GM19455 (cell line): Measurements from ENCODE around the gene MAPK10.
"Not testable (repeated sequence)": the region's sequence is repeated elsewhere in the genome, so short reads cannot be mapped to it uniquely, and the experiment has no call there.

ENCODE experiments used
- ATAC-seq: cut with Tn5 transposase; IDR thresholded peaks from one replicate; pipeline ENCODE4 v1.9.1; 2021; ENCODE audit not compliant: unreplicated experiment

Gene MAPK10

DNA sequence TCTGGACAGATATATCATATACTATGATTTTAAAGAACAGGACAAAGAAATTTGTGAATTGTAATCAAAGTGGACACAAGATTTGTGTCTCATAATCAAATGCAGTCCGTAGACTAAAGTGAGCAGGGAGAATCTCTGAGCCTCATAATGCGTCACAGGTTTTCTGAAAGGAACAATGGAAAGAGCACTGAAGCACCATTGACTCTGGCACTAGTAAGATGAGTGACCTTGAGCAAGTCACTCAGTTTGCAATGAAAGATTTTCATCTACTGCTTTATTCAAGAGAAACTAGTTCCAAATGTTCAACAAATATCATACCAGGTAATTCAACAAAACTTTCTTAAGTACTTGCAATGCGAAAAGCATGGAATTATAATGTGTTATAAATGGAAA, 315.3 kb downstream of the MAPK10 start:
- no peak for ATAC-seq

DNA sequence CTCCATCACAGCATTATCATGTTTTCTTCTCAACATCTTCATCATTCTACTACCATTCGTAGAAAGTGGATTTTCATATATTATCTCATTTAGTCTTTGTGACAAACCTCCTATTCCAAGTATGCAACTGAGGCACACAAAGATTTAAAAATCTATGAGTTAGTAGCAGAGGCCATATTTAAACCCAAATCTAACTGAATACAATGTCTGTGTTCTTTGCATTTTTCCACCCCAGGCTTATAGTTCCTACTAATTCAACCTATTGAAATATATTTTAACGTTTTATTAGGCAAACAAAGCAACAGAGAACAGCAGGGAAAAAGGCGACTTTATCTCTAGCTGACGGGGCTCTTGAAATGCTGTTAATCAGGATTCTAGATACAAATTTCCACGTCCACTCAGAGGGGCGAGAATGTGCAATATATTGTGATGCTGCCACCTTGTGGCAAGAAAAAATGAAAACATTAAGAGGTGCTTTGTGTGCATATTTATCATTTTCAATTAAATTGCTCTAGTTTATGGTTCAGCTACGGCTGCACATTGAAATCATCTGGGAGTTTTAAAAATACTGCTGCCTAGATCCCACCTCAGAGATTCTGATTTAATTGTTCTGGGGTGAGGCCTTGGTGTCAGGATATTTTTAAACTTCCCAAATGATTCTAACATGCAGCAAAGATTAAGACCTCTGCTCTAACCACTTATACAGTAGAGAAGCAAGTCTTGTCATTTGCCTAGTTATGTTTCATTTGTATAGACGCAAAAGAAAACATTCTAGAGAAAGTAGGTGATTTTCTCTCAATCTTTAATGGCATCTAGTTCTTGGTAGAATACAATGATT, 315.9 kb downstream of the MAPK10 start:
- no peak for ATAC-seq

DNA sequence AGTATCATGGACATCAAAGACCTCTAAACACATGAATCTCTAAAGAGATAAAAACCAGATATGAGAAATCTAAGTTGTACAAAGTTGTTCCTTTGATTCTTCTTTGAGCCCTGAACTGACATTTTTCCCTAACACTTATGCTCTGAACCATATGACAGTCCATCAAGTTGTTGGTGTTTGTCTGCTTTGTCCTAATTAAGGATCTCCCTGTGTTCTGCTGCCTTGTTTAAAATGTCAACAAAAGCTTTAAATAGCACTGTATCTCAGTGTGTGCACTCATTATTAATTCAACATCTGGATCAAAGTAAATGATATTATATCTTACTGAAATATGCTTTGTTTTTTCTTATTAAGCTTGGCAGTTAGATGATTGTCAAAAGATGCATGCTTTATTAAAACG, 321.8 kb downstream of the MAPK10 start:
- no peak for ATAC-seq

DNA sequence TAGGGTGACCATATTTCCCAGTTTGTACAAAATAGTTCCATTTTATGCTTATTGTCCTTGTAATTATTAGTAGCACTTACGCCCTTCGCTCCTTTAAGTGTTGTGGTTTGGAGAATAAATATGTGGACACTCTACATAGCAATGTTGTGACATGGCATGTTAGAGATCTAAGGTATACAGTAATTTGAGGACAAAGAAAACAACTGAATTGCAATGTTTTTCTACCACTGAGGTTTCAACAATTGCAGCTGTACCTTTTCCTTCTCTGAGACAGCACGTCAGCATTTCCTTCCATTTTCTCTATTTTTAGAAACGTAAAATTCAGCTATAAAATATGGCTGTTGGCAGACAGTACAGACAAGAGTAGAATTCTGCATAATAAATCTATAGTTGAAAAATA, 323.1 kb downstream of the MAPK10 start:
- ATAC-seq = no peak

DNA sequence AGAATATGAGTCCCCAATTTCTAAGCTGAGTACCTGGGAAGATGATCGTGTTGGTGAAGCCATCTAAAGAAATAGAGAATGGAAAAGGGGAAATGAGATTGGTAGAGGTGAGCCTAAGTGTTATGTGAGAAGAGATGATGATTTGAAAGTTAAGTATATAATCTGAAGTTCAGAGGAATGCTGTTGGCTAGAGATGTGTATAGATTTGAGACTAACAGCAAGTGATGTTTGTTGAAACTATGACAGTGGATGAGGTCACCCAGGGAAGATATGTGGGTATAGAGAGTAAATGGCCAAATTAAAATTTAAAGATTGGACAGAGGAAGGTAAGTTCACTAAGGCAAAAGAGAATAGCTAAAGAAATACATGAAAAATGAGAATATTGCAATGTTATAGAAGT, 324.2 kb downstream of the MAPK10 start:
- ATAC-seq = no peak

DNA sequence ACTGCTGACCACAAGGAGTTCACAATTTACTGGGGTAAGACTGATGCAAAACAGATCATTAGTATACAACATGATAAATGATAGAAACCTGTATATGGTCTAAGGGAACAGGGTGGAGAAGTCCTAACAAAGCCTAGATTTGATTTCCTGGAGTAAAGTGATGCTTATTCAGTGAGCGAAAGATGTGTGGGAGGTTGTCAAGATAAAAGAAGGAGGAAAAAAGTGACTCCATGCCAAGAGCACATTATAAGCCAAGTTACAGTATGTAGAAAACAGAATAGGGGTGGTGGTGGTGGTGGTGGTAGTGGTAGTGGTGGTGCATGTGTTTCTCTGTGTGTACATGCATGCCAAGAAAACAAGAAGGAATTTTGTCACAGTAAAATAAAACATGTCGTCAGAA, 325.2 kb downstream of the MAPK10 start:
- ATAC-seq = no peak

DNA sequence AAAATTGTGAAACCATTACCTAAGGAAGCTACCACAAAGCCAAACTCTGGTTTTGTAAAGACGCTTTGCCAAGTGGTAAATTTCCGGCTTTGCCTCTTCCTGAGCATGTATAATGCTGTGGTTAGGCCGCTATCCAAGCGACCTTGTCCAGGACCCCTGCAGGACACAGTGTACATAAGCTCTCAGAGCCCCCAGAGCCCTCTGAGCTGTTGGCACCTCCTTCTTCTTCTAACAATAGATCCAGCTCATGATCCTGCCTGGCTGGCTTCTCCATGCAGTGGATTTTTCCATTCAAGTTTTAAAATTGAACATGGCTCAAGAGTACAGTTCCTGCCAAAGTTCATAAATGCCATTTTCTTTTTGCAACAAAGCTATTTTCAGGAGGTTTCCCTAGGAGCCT, 326.7 kb downstream of the MAPK10 start:
- no peak for ATAC-seq

DNA sequence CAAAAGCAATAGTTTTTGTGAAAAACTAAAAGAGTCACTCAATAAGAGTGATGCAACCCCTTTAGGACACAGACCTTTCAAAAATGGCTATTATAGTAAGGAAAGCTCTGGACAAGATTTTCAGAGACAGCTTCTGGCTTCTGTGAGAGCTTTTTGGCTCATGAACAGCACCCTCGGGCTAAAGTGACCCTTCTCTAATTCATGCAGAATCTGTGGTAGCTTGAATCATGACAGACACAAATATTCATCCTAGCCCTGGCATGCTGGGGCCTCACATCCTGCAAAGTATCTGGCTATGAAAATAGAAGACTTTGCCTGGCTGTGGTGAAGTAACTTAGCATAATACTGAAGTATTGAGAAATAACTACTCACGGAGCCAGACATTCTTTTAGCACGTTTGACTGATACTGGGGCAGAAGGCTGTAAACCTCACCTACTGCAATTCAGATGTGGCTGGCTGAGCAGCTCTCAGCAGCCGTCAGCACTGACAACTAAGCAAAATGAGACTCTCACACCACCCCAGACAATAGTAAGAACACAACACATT, 327.3 kb downstream of the MAPK10 start:
- no peak for ATAC-seq

DNA sequence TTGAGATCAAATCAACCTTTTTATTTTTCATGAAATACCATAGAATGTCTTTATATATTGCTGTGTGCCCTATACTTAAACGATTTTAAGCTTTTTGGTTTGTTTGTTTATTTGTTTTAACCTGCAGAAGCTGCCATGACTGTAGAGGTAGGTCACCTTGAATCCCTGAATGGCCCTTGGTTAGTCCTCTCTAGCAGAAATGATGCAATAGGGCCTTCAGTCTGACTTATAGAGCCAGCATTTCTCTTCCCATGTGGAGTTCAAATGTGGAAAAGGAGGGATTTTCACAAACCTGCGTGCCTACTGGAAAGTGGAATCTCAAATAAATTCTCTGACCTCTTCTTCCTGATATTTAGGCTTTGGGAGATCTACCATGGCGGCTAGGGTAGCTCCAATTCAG, 327.9 kb downstream of the MAPK10 start:
- no peak for ATAC-seq

DNA sequence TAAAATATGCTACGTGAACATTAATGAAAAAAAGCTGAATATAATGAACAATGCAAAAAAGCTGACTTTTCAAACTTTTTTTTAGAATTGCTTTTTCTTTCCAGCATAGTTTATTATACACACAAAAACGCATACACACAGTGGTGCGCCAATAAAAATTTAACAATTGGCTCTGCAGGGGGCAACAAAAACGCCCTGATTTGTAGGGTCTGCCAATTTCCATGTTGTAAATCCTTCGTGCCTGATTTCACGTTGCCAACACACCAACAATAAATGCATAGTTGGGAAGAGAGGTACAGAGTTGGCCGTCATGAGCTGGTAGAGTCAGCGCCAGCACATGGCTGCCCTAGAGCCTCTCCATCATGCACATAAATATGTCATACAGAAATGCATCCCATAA, 333.1 kb downstream of the MAPK10 start:
- ATAC-seq = no peak

DNA sequence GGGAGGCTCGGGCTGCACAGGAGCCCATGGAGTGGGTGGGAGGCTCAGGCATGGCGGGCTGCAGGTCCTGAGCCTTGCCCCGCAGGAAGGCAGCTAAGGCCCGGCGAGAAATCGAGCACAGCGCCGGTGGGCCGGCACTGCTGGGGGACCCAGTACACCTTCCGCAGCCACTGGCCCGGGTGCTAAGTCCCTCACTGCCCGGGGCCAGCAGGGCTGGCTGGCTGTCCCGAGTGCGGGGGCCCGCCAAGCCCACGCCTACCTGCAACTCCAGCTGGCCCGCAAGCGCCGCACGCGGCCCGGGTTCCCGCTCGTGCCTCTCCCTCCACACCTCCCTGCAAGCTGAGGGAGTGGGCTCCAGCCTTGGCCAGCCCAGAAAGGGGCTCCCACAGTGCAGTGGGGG, 338.2 kb downstream of the MAPK10 start:
- ATAC-seq = not testable (repeated sequence)

DNA sequence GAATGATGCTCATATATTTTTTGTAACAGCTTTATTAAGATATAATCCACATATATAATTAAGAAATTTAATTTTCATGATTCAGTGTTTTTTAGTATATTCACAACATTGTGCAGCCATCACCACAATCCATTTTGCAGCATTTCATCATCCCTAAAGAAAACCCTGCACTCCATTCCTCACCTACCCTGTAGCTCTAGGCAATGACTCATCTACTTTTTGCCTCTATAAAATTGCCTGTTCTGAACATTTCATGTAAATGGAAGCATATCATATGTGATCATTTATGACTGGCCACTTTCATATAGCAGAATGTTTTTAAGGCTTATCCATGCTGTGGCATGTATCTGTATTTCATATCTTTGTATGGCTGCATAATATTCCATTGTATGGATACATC, 339.9 kb downstream of the MAPK10 start:
- no peak for ATAC-seq

DNA sequence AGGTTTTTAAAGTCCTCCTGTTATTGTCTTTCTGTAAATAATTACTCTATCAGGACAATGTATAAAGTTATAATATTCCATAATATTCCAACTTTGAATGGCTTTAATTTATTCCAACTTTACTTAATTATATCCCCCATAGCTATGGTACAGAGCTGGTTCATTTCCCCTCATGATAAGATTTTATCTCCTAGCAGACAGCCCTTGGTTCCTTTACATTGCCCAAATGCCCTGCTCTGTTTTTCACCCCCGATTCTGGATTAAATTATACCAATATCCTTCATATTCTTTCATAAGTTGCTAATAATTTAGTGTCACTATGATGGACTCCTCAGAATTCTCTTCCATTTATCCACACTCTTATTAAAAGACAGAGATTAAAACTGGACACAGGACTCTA, 340.5 kb downstream of the MAPK10 start:
- no peak for ATAC-seq

DNA sequence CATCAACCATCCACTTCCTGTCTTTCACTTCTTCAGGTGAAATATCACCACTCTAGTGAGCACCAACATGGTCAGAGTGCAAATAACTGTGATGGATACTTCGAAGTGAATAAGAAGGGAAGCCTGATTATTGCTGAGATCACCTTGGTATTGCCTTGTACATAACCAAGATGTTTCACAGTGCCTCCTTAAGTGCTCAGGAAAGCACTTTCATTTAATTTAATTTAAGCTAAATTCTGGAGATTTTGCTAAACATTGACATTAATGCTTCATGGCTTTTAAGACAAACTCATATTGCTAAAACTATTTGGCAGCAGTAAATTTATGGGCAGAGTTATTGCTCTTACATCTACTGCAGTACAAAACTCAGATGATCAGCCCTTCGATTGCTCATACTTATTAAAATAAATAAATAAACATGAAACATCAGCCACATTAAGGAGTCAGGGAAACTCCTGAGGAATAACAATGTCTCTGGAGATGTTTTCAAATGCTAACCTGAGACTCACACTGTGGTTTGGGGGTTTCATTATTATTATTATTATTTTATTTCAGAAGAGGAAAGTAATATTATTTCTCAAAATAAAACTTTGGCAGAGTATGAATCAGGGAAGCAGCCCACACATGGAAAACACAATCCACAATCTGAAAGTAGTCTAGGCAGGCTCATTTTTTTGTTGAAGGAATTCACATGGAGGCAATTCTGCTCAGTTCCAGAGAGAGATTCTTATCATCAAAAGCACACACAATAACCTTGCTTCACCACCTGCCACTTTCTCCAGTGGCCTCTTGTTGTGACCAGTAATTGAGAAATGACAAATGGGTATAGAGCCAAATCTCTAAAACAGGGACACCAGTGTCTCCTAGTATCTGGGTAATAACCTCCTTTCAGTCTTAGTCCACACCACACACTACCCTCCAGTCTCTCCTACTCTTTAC, 344.2 kb downstream of the MAPK10 start:
- ATAC-seq = no peak

DNA sequence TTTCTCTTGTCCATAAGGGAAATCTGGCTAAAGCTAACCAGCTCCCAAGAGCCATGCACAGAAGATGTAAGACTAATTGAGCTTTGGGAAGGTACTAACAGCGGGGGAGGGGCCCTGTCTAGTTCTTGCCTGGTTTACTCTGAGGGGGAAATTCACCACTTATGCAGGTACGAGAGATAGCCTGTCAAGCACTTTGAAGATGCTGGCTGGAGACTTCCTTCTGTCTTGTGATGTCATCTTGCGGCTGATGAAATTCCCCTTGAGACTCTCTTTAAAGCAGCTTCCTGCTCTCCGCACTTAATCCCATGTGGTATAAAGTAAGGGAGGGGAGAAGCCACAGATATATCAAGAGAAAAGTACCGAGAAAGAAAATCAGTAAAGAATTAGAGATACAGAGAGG, 345.3 kb downstream of the MAPK10 start:
- no peak for ATAC-seq

DNA sequence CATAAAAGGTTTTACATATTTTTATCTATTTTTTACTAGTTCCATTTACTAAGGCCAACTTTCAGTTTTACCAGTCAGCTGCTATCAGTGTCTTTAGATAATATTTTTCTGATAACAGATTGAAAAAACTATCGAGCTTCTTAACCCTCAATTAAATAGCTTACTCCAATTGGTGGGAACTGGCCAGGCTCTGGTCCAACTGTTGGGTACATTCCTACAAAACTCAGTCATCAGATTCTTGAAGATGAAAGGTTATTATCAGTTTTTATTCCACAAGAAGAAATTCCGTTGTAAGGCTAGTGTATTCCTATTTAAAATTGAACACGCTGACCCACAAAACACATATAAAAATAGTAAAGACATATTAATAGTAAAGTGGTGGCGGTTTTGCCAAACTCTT, 346.2 kb downstream of the MAPK10 start:
- ATAC-seq = no peak

DNA sequence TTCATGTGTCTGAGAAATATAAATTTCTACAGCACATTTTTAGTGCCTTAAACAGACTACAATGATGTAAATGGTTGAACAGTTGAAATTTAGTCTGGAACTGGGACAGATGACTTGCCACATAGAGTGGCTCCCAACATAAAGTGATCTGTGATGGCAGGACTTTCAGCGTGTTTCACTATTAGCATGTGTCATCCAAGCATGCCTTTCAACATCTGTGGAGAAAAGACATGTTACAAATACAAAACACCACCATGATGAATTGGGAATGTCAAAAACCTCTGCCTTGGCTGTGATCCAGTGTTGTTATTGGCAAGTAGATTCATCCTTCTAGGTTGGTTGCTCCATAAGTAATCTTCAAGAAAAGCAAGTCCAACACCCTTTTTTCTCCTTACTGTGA, 348.7 kb downstream of the MAPK10 start:
- ATAC-seq = no peak

DNA sequence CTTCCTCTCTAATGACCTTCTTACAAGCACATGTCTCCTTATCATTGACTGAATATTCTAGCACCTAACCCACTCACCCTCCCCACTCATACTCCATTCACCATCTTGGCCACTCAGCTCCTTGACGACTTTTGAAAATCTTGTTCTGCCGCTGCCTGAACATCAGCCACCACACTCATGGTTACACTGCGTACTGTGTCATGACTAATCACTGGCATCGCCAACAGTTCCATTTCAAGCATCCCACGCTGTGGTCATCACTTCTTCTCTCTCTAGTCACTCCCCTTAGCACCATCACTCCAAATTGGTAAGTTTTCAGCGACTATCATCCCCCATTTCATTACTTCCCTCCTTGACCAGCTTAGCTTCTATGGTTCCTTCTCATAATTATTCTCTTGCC, 352.8 kb downstream of the MAPK10 start:
- no peak for ATAC-seq

DNA sequence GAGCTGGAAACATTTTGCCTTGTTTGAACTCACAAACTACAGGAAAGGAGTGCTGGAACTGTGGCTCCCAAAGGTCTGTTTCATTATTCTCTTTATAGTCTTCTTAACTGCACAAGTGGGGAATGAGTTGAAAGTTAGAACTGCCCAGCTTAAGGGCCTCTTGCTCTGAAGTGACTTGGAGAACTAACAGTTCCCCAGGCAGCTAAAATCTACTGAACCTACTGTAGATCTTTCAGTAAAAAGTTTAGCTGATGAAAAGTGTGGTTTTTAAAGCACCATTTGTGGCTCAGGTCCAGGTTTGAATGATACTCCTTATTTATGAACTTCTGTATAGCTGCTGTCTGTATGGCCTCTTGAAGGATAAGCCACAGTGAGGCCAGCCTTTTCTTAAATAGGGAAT, 353.8 kb downstream of the MAPK10 start:
- no peak for ATAC-seq

DNA sequence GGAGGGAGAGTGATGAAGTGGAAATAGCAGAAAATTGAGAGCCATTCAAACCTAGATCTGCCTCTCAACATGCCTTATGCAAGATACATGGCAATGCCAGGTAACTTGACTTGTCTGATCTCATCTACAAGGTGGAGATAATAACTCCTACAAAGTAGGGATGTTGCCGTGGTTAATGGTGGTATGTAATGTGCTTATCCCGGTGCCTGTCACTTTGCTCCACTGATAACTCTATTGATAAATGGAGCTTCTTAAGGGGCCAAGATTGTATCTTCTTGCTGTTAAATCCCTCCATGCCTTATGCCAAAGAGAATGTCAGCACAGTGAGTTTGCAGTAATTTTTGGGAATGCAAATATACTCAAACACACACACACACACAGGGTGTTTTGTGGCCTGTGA, 355.8 kb downstream of the MAPK10 start:
- no peak for ATAC-seq

DNA sequence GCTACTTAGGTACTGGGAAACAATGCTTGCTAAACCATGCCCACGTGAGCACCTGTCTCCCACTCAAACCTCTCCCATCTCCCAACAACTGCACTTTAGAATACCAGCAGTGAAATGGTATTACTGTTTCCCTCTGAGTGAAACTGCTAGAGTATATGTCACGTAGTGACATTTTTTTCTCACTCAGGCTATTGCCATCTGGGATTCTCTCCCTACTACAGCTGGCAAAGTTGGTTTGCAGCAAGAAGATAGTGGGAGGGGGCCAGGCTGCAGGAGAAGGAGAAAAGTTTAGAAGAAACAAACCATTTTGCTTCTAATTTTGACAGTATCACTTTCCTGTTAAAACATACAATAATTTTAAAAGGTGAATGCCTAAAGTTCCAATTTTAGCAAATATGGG, 358.3 kb downstream of the MAPK10 start:
- ATAC-seq = no peak

DNA sequence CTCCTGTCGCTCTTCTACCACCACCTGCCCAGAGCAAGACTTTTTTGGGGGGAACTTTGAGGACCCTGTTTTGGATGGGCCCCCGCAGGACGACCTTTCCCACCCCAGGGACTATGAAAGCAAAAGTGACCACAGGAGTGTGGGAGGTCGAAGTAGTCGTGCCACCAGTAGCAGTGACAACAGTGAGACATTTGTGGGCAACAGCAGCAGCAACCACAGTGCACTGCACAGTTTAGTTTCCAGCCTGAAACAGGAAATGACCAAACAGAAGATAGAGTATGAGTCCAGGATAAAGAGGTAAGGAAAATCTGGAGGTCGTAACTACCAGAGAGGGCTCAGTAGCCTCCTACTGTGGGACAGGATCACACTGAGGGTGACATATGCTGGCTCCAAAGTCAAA, 364.5 kb downstream of the MAPK10 start:
- ATAC-seq = no peak
